ENCODE data around the gene PKNOX2.

Gene PKNOX2

GRCh38 chr11:125382314-125382791 lies 217.8 kb downstream of the PKNOX2 start:
- no peak for TF ChIP-seq CTCF (IDR thresholded peaks at IDR 0.05; ENCODE audit: low read length, missing control alignments)
- DNase-seq (ENCODE audit: low read depth): no peak
- H3K4me3 ChIP-seq (replicated peaks; ENCODE audit: low read depth, low read length): no peak overlapping the region

- no peak for DNase-seq (ENCODE audit: low read depth)
- no peak for TF ChIP-seq CTCF (IDR thresholded peaks at IDR 0.05; ENCODE audit: low read length, missing control alignments)
- no peak overlapping the region for H3K4me3 ChIP-seq (replicated peaks; ENCODE audit: low read depth, low read length)
Observed at GRCh38 chr11:125382822-125383221, 218.3 kb downstream of the PKNOX2 start.

- H3K4me3 ChIP-seq (replicated peaks; ENCODE audit: low read depth, low read length): no peak overlapping the region
- no peak for TF ChIP-seq CTCF (IDR thresholded peaks at IDR 0.05; ENCODE audit: low read length, missing control alignments)
Observed at GRCh38 chr11:125384825-125385224, 220.3 kb downstream of the PKNOX2 start.

GRCh38 chr11:125387901-125388300 lies 223.3 kb downstream of the PKNOX2 start:
- DNase-seq (ENCODE audit: low read depth): no peak
- no peak for TF ChIP-seq CTCF (IDR thresholded peaks at IDR 0.05; ENCODE audit: low read length, missing control alignments)

More at GRCh38 chr11:125384825-125385224, 220.3 kb downstream of the PKNOX2 start:
- DNase-seq (ENCODE audit: low read depth): no peak

GRCh38 chr11:125388611-125389010 lies 224.1 kb downstream of the PKNOX2 start:
- no peak for DNase-seq (ENCODE audit: low read depth)
- no peak overlapping the region for H3K4me3 ChIP-seq (replicated peaks; ENCODE audit: low read depth, low read length)
- TF ChIP-seq CTCF (IDR thresholded peaks at IDR 0.05; ENCODE audit: low read length, missing control alignments): no peak

More at GRCh38 chr11:125387901-125388300, 223.3 kb downstream of the PKNOX2 start:
- no peak overlapping the region for H3K4me3 ChIP-seq (replicated peaks; ENCODE audit: low read depth, low read length)

GRCh38 chr11:125389339-125390166 lies 225.0 kb downstream of the PKNOX2 start:
- no peak for TF ChIP-seq CTCF (IDR thresholded peaks at IDR 0.05; ENCODE audit: low read length, missing control alignments)
- no peak overlapping the region for H3K4me3 ChIP-seq (replicated peaks; ENCODE audit: low read depth, low read length)
- DNase-seq (ENCODE audit: low read depth): no peak

All from fibroblast of pulmonary artery (primary cell).